Fibroblast of pulmonary artery (primary cell): ENCODE measurements around the gene SNRPD3.

Source experiments
- DNase-seq: peaks from one replicate; pipeline ENCODE4 v3.0.0-alpha.2; 2010; ENCODE audit warnings: low read depth
- H3K4me3 ChIP-seq: replicated peaks from 2 replicates; pipeline ENCODE4 v1.5.1; 2011; ENCODE audit warnings: low read depth, mild to moderate bottlenecking, control low read depth, low read length, moderate library complexity
- CTCF ChIP-seq: IDR thresholded peaks from 2 replicates; pipeline ENCODE4 v1.5.1; 2011; ENCODE audit warnings: mild to moderate bottlenecking, control low read depth, low read length, inconsistent platforms; ENCODE audit errors: missing control alignments

SNRPD3 gene

DNA sequence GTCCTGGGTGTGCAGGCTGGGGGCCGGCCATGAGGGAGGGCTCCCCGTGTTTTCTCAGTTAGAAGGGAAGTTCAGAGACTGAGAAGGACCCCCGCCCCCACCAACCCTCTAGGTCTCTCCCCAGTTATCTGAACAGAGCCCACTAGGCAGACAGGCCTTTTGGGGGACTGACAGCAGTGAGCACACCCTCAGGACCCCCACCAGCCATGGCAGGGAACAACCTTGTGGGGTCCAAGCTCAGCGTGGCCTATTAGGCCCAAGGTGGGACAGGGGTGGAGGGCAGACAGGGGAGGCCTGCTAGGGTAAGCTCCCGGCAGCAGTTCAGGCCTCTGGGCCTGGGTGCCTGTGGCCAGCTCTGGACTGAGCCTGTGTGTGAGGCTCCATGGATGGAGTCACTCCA, 31.5 kb downstream of the SNRPD3 start:
- no peak for DNase-seq
- H3K4me3 ChIP-seq = no peak overlapping the region
- no peak for TF ChIP-seq CTCF

DNA sequence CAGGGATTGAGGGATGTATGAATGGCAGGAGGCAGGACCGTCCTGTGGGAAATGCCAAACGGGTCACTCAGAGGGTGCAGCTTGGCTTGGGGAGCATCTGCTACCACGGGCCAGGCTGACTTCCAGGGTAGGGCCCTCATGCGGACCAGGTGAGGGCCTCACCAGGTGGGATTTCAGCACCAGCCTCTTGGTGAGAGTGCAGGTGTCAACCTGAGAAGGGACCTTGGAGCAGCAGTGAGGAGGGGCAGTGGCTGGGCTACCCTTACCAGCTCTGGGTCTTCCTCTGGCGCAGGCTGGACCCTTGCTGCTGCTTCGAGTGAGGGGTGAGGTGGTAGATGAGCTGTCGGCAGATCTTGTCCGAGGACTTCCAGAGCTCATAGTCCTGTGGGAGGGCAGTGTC, 32.1 kb downstream of the SNRPD3 start:
- H3K4me3 ChIP-seq = no peak overlapping the region
- no peak for DNase-seq
- TF ChIP-seq CTCF = no peak

GRCh38 chr22:24588381-24588756, 32.6 kb downstream of the SNRPD3 start:
- TF ChIP-seq CTCF = no peak
- no peak overlapping the region for H3K4me3 ChIP-seq
- DNase-seq = no peak

- TF ChIP-seq CTCF = no peak
- no peak for DNase-seq
Observed at GRCh38 chr22:24588757-24589481, 33.1 kb downstream of the SNRPD3 start.

GRCh38 chr22:24589518-24590030, 33.8 kb downstream of the SNRPD3 start:
- H3K4me3 ChIP-seq = no peak overlapping the region
- no peak for TF ChIP-seq CTCF
- no peak for DNase-seq

More at GRCh38 chr22:24588757-24589481, 33.1 kb downstream of the SNRPD3 start:
- no peak overlapping the region for H3K4me3 ChIP-seq

DNA sequence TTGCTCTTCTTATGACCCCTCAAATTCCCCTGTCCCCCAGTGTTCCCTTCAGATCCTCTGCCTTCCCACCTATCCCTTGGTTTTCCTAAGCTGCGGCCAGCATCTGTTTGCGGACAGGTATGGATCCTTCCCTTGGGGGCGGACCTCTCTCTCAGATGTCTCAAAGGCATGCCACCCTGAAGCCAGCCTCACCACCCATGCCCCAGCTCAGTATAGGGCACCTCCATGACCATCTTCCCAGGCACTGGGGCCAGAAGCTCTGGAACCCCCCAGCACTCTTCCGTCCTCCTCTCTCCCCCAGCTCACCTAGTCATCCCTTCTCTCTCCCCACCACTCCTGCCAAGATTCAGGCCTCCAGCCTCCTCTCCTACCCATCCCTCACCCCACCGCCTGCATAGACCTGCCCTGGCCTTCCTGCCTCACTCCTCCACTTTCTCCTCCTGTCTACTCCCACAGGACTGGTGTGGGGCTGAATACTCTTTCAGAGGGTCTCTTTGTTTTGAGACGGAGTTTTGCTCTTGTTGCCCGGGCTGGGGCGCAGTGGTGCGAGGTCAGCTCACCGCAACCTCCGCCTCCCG, 34.9 kb downstream of the SNRPD3 start:
- no peak for DNase-seq
- TF ChIP-seq CTCF = no peak
- no peak overlapping the region for H3K4me3 ChIP-seq
